Activated CD4-positive, alpha-beta T cell treated with anti-CD3 and anti-CD28 coated beads for 36 hours (primary cell): ENCODE measurements around the gene TMEM243. TPM values are rescaled to one million over a fixed set of nuclear protein-coding genes. Genes with fewer than 3 reads are reported as not detected.
A peak's percentile ranks its signal among the peaks of the same experiment; 100 is the strongest.

Experiments used
- ATAC-seq: fragments of 200-7000 bp; cut with Tn5 transposase; one replicate; pipeline ENCODE4 v1.10.0; 2021; ENCODE audit warnings: mild to moderate bottlenecking, moderate library complexity
- CTCF ChIA-PET: fragments of 350-600 bp; sonication (Branson Sonifier 250); formaldehyde crosslinking; loops from one replicate; lab custom pipeline; 2021; ENCODE audit warnings: antibody characterized with exemption; lab: Charles Lee
- POLR2A ChIA-PET: fragments of 350-600 bp; sonication (Branson Sonifier 250); formaldehyde crosslinking; loops from one replicate; lab custom pipeline; 2021; ENCODE audit warnings: antibody characterized with exemption, inconsistent platforms; lab: Charles Lee
- DNase-seq: peaks from one replicate; pipeline ENCODE4 v3.0.0-alpha.2; 2020
- H3K27ac Mint-ChIP-seq: one replicate; pipeline ENCODE4 v1.8.0; 2021; ENCODE audit warnings: mixed read lengths
- H3K27me3 Mint-ChIP-seq: one replicate; pipeline ENCODE4 v1.8.0; 2021; ENCODE audit warnings: mixed read lengths
- H3K36me3 Mint-ChIP-seq: one replicate; pipeline ENCODE4 v1.8.0; 2021; ENCODE audit warnings: low read depth, mixed read lengths
- H3K4me1 Mint-ChIP-seq: one replicate; pipeline ENCODE4 v1.8.0; 2021; ENCODE audit warnings: mixed read lengths
- H3K4me3 Mint-ChIP-seq: one replicate; pipeline ENCODE4 v1.8.0; 2021; ENCODE audit warnings: mild to moderate bottlenecking, moderate library complexity, mixed read lengths
- H3K9me3 Mint-ChIP-seq: one replicate; pipeline ENCODE4 v1.8.0; 2021; ENCODE audit warnings: low read depth, mixed read lengths
- intact Hi-C, 2 experiments: fragments of 100-400 bp; cut with DNase I in 1 of 2; cut with micrococcal nuclease in 1 of 2; formaldehyde crosslinking; loops; one replicate each; pipeline versions ENCODE4 v1.14.2 to v1.15.1; 2022 to 2024; cut with DNase I, micrococcal nuclease
- total RNA-seq, 2 experiments: library from RNA; stranded (reverse); gene quantifications; one replicate each; pipeline ENCODE4 v1.2.3, GENCODE V29; 2021

Gene TMEM243
- total RNA-seq, 2 experiments from 2014 or later, result 44.1 to 46.9 TPM

- ChIA-PET CTCF (interaction anchor here (1.1 kb wide), 1 partner anchor 13 kb away, joined by 3 read pairs; no protein-coding TSS in a partner anchor), POLR2A (no interaction called here)
- ATAC-seq, result no peak
- intact Hi-C loops, result loop anchor here (10.0 kb wide), 2 partner anchors 185 to 715 kb away; partner anchors contain the start of genes DBF4 (in 2 of the 2), SLC25A40 (in 2 of the 2) and CROT (in 1 of the 2)
- Mint-ChIP-seq H3K27ac (no peak overlapping the region), H3K4me3 (no peak overlapping the region), H3K4me1 (peaks cover 49% of the 10 kb centered on the region), H3K36me3 (peaks cover 30% of the 10 kb centered on the region), H3K9me3 (no peaks in the 10 kb centered on the region), H3K27me3 (no peaks in the 10 kb centered on the region)
- DNase-seq, result no peak
Measured at GRCh38 chr7:87159538-87159937, 60.0 kb downstream of the TMEM243 start.

DNA sequence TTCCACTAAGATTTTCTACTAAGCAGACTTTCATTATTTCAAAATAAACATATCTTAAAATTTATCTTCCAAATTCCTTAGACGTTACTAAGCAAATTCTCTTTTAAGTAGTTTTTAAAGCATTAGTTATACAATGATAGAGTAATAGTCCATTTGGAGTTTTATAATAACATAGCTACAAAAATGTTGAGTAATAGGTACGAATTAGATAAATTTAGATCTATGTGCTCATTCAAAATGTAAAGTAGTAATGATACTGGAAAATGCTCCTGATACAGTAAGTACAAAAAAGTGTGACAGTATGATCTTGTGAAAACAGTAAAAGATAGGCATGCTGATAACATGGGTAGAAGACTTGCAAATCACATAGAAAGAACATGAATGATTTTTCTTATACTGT, 62.8 kb downstream of the TMEM243 start:
- Mint-ChIP-seq H3K36me3 (peaks cover 28% of the 10 kb centered on the region), H3K27me3 (no peaks in the 10 kb centered on the region), H3K27ac (no peak overlapping the region), H3K9me3 (no peaks in the 10 kb centered on the region), H3K4me1 (peaks cover 45% of the 10 kb centered on the region), H3K4me3 (no peak overlapping the region)
- DNase-seq (no peak), ATAC-seq (no peak)
- CTCF ChIA-PET, result interaction anchor here (0.6 to 1.6 kb wide), 3 partner anchors 8 to 229 kb away, joined by 3 to 6 read pairs (median 3); no protein-coding TSS in a partner anchor
- intact Hi-C loops, result loop anchor here (10.0 kb wide), 2 partner anchors 188 to 718 kb away; partner anchors contain the start of genes DBF4 (in 2 of the 2), SLC25A40 (in 2 of the 2) and CROT (in 1 of the 2)
- POLR2A ChIA-PET, result interaction anchor here (0.7 kb wide), 1 partner anchor 64 kb away, joined by 3 read pairs; no protein-coding TSS in a partner anchor

DNA sequence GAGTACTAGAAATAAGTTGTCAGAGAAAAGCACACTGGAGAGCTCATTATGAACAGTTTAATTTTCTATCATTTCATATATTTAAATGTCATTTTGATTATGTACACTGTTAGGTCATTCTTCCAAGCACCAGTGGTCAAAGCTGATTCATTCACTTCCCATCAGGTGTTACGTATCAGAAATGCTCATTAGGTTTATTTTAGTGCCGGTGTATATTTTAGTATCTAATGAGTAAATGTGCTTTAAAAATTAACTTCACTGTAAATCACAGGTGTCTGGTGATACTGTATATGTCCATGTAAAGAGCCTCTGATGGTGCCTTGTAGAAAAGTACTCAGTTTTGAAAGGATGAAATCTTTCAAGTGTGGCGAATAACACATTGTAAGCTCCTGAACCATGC, 63.7 kb downstream of the TMEM243 start:
- Mint-ChIP-seq H3K27ac (no peak overlapping the region), H3K4me1 (peaks cover 51% of the 10 kb centered on the region)

DNA sequence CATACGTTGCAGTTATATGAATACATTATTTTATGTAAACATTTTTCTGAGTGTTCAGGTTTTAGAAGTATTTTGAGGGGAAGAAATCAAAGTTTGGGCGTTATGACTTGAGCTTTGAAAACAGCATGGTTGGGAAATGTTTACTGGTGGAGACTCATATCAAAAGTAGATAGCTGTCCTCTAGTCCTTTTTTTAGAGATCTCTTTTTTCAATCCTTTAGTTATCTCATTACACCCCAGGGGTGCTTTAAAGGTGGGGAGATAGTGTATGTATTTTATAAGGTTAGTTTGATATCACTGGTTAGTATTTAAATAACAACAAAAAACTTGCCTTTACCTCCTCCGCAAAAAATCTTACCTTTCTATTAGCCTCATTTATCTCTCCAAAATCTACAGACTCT, 65.0 kb downstream of the TMEM243 start:
- H3K9me3 Mint-ChIP-seq, result no peaks in the 10 kb centered on the region
- POLR2A ChIA-PET, result interaction anchor here (2.1 to 3.6 kb wide), 2 partner anchors 63 to 65 kb away, joined by 7 to 35 read pairs; partner anchors contain the start of gene TMEM243
- H3K4me3 Mint-ChIP-seq, result peak overlapping the region; percentile 85
- H3K36me3 Mint-ChIP-seq, result peaks cover 23% of the 10 kb centered on the region
- CTCF ChIA-PET, result interaction anchor here (0.7 to 2.6 kb wide), 6 partner anchors 14 to 227 kb away, joined by 3 to 12 read pairs (median 6); partner anchors contain the start of gene TMEM243
- H3K27me3 Mint-ChIP-seq, result no peaks in the 10 kb centered on the region
- H3K27ac Mint-ChIP-seq, result peak overlapping the region; percentile 29
- intact Hi-C loops, result loop anchor here (5.0 to 10.0 kb wide), 4 partner anchors 83 to 720 kb away; partner anchors contain the start of genes DBF4 (in 2 of the 2), SLC25A40 (in 2 of the 2), CROT (in 1 of the 2) and ELAPOR2 (in 1 of the 2)
- peaks cover 44% of the 10 kb centered on the region for H3K4me1 Mint-ChIP-seq
- ATAC-seq (no peak), DNase-seq (no peak)

More for the DNA sequence above, 63.7 kb downstream of the TMEM243 start:
- Mint-ChIP-seq H3K4me3 (no peak overlapping the region), H3K36me3 (peaks cover 28% of the 10 kb centered on the region), H3K27me3 (no peaks in the 10 kb centered on the region), H3K9me3 (no peaks in the 10 kb centered on the region)
- intact Hi-C loops, result loop anchor here (10.0 kb wide), 2 partner anchors 189 to 719 kb away; partner anchors contain the start of genes DBF4 (in 2 of the 2), SLC25A40 (in 2 of the 2) and CROT (in 1 of the 2)
- DNase-seq (no peak), ATAC-seq (no peak)
- ChIA-PET CTCF (interaction anchor here (2.4 kb wide), 1 partner anchor 228 kb away, joined by 9 read pairs; no protein-coding TSS in a partner anchor), POLR2A (no interaction called here)

DNA sequence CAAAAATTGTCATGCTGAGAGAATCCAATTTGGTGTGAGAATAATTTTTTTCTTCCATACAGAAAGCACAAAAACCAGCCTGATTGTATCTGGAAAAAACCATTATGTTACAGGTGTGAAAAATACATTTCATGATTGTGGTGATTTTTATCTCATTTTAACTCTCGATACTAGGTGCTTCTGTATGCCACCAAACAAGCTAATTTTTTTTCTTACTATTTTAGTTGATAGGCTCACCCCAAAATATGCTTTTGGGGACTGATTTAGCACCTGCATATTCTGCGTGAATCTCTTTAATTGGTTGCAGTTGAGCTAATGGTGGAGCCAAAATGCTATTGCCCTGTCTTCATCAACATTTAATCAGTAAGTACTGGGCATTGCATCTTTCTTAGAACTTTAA, 65.4 kb downstream of the TMEM243 start:
- DNase-seq (no peak), ATAC-seq (no peak)
- CTCF ChIA-PET, result interaction anchor here (0.6 to 2.6 kb wide), 12 partner anchors 14 to 226 kb away, joined by 3 to 12 read pairs (median 4); partner anchors contain the start of gene TMEM243
- Mint-ChIP-seq H3K9me3 (no peaks in the 10 kb centered on the region), H3K4me3 (peak overlapping the region; percentile 85), H3K36me3 (peaks cover 20% of the 10 kb centered on the region), H3K4me1 (peaks cover 42% of the 10 kb centered on the region), H3K27me3 (no peaks in the 10 kb centered on the region), H3K27ac (peak overlapping the region; percentile 29)
- intact Hi-C loops, result loop anchor here (5.0 to 10.0 kb wide), 4 partner anchors 83 to 721 kb away; partner anchors contain the start of genes DBF4 (in 2 of the 2), SLC25A40 (in 2 of the 2), CROT (in 1 of the 2) and ELAPOR2 (in 1 of the 2)
- POLR2A ChIA-PET, result interaction anchor here (0.5 to 3.6 kb wide), 3 partner anchors 38 to 66 kb away, joined by 7 to 35 read pairs (median 10); partner anchors contain the start of gene TMEM243

GRCh38 chr7:87152897-87153641, 66.5 kb downstream of the TMEM243 start:
- DNase-seq, result peak; percentile 65
- H3K36me3 Mint-ChIP-seq, result peaks cover 20% of the 10 kb centered on the region

DNA sequence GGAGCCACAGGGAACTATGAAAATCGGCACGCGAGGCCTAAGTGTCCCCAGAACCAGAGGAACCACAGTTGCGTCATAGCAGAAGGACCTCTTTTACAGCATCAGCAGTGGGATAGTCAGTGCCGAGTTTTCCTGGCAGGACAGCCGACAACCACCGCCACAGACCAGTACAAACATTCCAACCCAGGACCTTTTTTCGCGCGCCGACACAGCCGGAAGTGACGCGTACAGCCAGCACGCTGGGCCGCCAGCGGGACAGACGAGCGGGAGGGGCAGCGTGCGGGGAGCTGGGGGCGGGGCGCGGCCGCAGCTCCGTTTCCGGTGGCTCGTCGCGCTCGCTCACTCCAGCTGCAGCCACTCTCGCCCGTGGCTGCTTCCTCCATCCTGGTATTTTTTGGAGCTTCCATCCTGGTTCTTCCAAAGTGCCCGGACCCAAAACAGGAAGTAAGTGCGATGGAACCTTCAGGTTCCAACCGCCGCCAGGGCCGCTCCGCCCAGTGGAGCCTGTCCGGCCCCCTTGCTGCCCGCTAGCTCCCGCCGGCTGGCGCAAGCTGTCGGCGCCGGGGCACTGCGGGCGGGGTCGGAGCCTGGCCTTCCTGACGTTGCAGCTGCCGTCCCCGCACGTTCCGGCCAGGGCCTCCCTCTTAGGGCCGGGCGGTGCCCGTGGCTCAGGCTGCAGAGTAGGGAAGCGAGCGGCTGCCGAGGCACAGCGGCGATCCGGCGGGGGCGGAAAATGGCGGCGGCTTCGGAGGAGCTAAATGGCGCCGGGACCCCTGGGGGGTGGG, 67.2 kb downstream of the TMEM243 start, which contains the start of gene DMTF1:
TSS of gene DMTF1 (plus strand) at position 342 of the 785 bp plus-strand sequence. CDS start 12,489 bp downstream, outside the sequence.
- Mint-ChIP-seq H3K36me3 (peaks cover 20% of the 10 kb centered on the region), H3K27me3 (no peaks in the 10 kb centered on the region), H3K4me1 (peaks cover 37% of the 10 kb centered on the region), H3K27ac (peak within 1 kb of the TSS; percentile 99), H3K4me3 (peak within 1 kb of the TSS; percentile 85), H3K9me3 (no peaks in the 10 kb centered on the region)
- intact Hi-C loops, result loop anchor here (1.0 to 10.0 kb wide), 11 partner anchors 68 to 722 kb away; partner anchors contain the start of genes CROT (in 2 of the 2), DBF4 (in 2 of the 2), ELAPOR2 (in 2 of the 2) and SLC25A40 (in 2 of the 2)
- ATAC-seq, result peak; percentile 82
- CTCF ChIA-PET, result interaction anchor here (0.6 to 2.6 kb wide), 15 partner anchors 10 to 1264 kb away, joined by 3 to 12 read pairs (median 4); partner anchors contain the start of genes ELAPOR2 and TMEM243
- peak; percentile 93 for DNase-seq
- POLR2A ChIA-PET, result interaction anchor here (0.6 to 3.6 kb wide), 10 partner anchors 11 to 449 kb away, joined by 3 to 35 read pairs (median 4); partner anchors contain the start of genes ABCB1 and TMEM243

More at GRCh38 chr7:87152897-87153641, 66.5 kb downstream of the TMEM243 start:
- Mint-ChIP-seq H3K27ac (peak overlapping the region; percentile 99), H3K4me3 (peak overlapping the region; percentile 85), H3K9me3 (no peaks in the 10 kb centered on the region), H3K27me3 (no peaks in the 10 kb centered on the region), H3K4me1 (peaks cover 41% of the 10 kb centered on the region)
- intact Hi-C loops, result loop anchor here (1.0 to 10.0 kb wide), 11 partner anchors 67 to 722 kb away; partner anchors contain the start of genes CROT (in 2 of the 2), DBF4 (in 2 of the 2), ELAPOR2 (in 2 of the 2) and SLC25A40 (in 2 of the 2)
- ATAC-seq, result peak; percentile 40
- ChIA-PET CTCF (interaction anchor here (0.8 to 2.6 kb wide), 14 partner anchors 15 to 225 kb away, joined by 3 to 12 read pairs (median 4); no protein-coding TSS in a partner anchor), POLR2A (interaction anchor here (0.7 to 3.6 kb wide), 8 partner anchors 33 to 448 kb away, joined by 3 to 35 read pairs (median 4); partner anchors contain the start of genes ABCB1 and TMEM243)

DNA sequence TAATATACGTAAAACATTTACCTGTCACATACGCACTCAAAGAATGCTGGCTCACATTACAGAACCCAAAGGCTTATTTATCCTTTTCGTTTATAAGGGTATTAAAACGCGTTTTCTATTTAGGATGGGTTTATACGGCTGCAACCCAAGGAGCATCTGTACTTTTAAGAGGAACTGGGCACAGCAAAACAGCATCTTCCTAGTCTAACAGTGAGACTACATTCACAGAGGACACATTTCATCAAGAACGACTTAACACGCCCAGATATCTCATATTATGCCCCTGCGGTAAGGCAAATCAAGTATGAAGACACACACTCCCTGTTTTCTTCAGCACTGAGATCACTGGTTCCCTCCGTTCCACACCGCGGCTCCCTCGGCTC, 67.8 kb downstream of the TMEM243 start:
- CTCF ChIA-PET, result interaction anchor here (0.6 to 1.9 kb wide), 11 partner anchors 9 to 1263 kb away, joined by 3 to 12 read pairs (median 5); partner anchors contain the start of genes ELAPOR2 and TMEM243
- peak; percentile 43 for ATAC-seq
- peak overlapping the region; percentile 99 for H3K27ac Mint-ChIP-seq

DNA sequence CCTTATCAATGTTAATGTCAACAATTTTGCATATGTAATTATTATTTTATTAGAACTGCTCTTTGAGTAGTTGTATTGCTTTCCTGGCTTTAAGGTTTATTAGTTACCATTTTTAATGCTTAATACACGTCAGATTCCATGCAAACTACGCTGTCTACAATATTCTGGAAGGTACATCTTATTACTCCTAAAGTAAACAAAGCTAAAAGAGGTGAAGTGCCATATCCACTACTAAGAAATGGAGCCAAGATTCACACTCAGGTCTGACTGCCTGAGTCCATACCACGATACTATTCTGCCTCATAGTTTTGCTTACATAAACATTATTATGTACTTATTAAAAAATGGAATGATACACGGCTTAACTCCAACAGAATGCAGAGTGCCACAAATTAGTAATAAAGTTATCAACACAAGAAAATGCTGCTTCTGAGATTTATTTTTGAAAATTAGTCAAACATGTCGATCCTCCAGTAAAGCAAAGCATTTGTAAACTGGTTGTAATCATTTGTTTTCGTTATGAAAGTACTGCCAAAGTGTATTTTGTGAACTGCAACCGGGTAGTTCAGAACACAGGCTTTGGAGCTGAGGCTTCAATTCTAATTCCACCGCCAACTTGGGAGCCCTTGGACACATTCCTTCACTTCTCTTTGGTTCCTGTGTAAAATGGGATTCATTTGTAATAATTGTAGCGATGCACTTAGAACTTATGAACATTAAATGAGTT, 68.4 kb downstream of the TMEM243 start:
- ATAC-seq (no peak), DNase-seq (no peak)
- ChIA-PET POLR2A (interaction anchor here (1.2 to 3.6 kb wide), 4 partner anchors 10 to 69 kb away, joined by 3 to 35 read pairs (median 9); partner anchors contain the start of gene TMEM243), CTCF (interaction anchor here (0.9 to 1.9 kb wide), 7 partner anchors 9 to 224 kb away, joined by 3 to 12 read pairs (median 6); partner anchors contain the start of genes ELAPOR2 and TMEM243)
- H3K9me3 Mint-ChIP-seq, result no peaks in the 10 kb centered on the region
- H3K4me1 Mint-ChIP-seq, result peaks cover 26% of the 10 kb centered on the region
- H3K36me3 Mint-ChIP-seq, result peaks cover 20% of the 10 kb centered on the region
- peak overlapping the region; percentile 99 for H3K27ac Mint-ChIP-seq
- peak overlapping the region; percentile 85 for H3K4me3 Mint-ChIP-seq
- intact Hi-C loops, result loop anchor here (5.0 to 10.0 kb wide), 4 partner anchors 86 to 724 kb away; partner anchors contain the start of genes DBF4 (in 2 of the 2), SLC25A40 (in 2 of the 2), CROT (in 1 of the 2) and ELAPOR2 (in 1 of the 2)
- no peaks in the 10 kb centered on the region for H3K27me3 Mint-ChIP-seq

More for the DNA sequence above, 67.8 kb downstream of the TMEM243 start:
- Mint-ChIP-seq H3K4me3 (peak overlapping the region; percentile 85), H3K9me3 (no peaks in the 10 kb centered on the region), H3K27me3 (no peaks in the 10 kb centered on the region), H3K36me3 (peaks cover 20% of the 10 kb centered on the region), H3K4me1 (peaks cover 32% of the 10 kb centered on the region)
- DNase-seq, result no peak
- POLR2A ChIA-PET, result interaction anchor here (0.6 to 3.6 kb wide), 9 partner anchors 10 to 449 kb away, joined by 3 to 35 read pairs (median 4); partner anchors contain the start of genes ABCB1 and TMEM243
- intact Hi-C loops, result loop anchor here (1.0 to 10.0 kb wide), 11 partner anchors 69 to 723 kb away; partner anchors contain the start of genes CROT (in 2 of the 2), DBF4 (in 2 of the 2), ELAPOR2 (in 2 of the 2) and SLC25A40 (in 2 of the 2)
